Measurements from ENCODE around the gene GTF2I. TPM values are rescaled to one million over a fixed set of nuclear protein-coding genes. Genes with fewer than 3 reads are reported as not detected.
A peak's percentile ranks its signal among the peaks of the same experiment; 100 is the strongest.
"Not testable (repeated sequence)": the region's sequence is repeated elsewhere in the genome, so short reads cannot be mapped to it uniquely, and the experiment has no call there.

The GTF2I gene
- total RNA-seq, 3 donors from 2014 or later = 111 to 220 (median 130) TPM

DNA sequence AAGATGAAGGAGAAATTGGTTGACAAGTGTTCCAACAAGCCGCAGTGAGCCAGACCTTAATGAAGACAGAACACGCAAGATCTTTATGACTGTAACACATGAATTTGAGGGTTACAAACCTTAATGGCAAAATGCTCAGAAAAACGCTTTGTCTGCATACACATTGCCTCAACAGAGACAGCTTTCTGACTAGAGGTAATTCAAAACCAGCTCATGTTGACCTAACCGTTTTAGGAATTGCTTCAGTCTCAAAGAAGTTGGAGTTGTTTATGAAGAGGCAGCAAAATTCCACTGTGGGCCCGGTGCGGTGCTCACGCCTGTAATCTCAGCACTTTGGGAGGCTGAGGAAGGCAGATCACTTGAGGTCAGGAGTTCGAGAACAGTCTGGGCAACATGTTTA is 2.2 kb upstream of the GTF2I start:
- Histone ChIP-seq H3K4me3 (no peak overlapping the region), H3K4me1 (ENCODE audit: low read depth) (peaks cover 18% of the 10 kb centered on the region), H3K9me3 (no peaks in the 10 kb centered on the region), H3K36me3 (ENCODE audit: low read depth) (no peaks in the 10 kb centered on the region)
- DNase-seq (no peak), ATAC-seq (no peak)
- intact Hi-C loops (cut with DNase I, micrococcal nuclease) = no loop called here
- TF ChIP-seq, protein P1, sequence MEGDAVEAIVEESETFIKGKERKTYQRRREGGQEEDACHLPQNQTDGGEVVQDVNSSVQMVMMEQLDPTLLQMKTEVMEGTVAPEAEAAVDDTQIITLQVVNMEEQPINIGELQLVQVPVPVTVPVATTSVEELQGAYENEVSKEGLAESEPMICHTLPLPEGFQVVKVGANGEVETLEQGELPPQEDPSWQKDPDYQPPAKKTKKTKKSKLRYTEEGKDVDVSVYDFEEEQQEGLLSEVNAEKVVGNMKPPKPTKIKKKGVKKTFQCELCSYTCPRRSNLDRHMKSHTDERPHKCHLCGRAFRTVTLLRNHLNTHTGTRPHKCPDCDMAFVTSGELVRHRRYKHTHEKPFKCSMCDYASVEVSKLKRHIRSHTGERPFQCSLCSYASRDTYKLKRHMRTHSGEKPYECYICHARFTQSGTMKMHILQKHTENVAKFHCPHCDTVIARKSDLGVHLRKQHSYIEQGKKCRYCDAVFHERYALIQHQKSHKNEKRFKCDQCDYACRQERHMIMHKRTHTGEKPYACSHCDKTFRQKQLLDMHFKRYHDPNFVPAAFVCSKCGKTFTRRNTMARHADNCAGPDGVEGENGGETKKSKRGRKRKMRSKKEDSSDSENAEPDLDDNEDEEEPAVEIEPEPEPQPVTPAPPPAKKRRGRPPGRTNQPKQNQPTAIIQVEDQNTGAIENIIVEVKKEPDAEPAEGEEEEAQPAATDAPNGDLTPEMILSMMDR (IDR thresholded peaks at IDR 0.05) = no peak

DNA sequence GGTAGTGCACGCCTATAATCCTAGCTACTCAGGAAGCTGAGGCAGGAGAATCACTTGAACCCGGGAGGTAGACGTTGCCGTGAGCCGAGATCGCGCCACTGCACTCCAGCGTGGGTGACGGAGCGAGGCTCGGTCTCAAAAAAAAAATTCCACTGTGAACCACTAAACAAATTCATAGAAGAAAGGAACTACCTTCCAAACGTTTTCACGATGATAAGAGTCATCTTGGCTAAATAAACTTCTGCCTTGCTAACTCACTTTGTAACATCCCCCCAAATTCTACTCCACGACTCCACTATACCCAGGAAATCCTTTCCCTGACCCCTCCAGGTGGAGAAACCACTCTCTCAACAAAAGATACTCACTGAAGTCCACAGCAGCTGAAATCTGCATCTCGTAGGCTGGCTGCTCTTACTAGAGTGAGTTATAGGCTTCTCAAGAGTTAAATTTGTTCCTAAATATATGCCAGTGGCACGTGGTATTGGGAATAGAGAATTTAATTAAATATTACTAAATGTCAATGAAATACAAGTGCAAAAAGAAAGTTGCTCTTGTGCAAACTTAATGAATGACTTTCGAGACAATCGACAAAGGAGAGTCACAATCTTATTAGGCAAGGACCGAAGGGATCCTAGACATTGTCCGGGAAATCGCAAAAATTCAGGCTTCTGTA is 1.6 kb upstream of the GTF2I start:
- intact Hi-C loops (cut with DNase I, micrococcal nuclease) = no loop called here
- TF ChIP-seq, protein P1 (IDR thresholded peaks at IDR 0.05) = no peak
- no peak overlapping the region for H3K4me3 ChIP-seq
- no peaks in the 10 kb centered on the region for H3K9me3 ChIP-seq
- H3K36me3 ChIP-seq (ENCODE audit: low read depth) = no peaks in the 10 kb centered on the region
- peaks cover 18% of the 10 kb centered on the region for H3K4me1 ChIP-seq (ENCODE audit: low read depth)
- ATAC-seq (no peak), DNase-seq (no peak)

DNA sequence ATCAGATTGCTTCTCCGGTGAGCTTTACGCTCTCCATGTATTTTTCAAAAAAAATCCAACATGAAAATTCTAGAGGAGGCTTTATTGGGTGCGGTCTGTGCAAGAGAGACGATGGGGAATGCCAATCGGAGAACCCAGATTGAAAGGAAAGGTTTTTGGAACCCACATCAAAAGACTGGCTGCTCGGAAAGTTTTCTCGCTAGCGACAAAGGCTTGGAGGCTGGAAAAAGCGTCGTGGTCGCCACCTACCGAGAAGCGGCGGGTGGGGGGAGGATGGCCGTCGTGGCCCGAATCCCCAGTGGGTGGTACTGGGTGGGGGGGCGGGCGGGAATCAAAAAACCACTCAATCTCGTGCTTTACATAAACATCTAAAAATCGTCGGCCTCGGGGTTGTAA is 1.1 kb upstream of the GTF2I start:
- H3K36me3 ChIP-seq (ENCODE audit: low read depth) = no peaks in the 10 kb centered on the region
- peaks cover 18% of the 10 kb centered on the region for H3K4me1 ChIP-seq (ENCODE audit: low read depth)
- DNase-seq (peak; percentile 65 to 73 (median 69)), ATAC-seq (no peak)
- H3K9me3 ChIP-seq = no peaks in the 10 kb centered on the region
- no peak overlapping the region for H3K4me3 ChIP-seq
- intact Hi-C loops (cut with DNase I, micrococcal nuclease) = no loop called here
- TF ChIP-seq, protein P1 (IDR thresholded peaks at IDR 0.05) = no peak

DNA sequence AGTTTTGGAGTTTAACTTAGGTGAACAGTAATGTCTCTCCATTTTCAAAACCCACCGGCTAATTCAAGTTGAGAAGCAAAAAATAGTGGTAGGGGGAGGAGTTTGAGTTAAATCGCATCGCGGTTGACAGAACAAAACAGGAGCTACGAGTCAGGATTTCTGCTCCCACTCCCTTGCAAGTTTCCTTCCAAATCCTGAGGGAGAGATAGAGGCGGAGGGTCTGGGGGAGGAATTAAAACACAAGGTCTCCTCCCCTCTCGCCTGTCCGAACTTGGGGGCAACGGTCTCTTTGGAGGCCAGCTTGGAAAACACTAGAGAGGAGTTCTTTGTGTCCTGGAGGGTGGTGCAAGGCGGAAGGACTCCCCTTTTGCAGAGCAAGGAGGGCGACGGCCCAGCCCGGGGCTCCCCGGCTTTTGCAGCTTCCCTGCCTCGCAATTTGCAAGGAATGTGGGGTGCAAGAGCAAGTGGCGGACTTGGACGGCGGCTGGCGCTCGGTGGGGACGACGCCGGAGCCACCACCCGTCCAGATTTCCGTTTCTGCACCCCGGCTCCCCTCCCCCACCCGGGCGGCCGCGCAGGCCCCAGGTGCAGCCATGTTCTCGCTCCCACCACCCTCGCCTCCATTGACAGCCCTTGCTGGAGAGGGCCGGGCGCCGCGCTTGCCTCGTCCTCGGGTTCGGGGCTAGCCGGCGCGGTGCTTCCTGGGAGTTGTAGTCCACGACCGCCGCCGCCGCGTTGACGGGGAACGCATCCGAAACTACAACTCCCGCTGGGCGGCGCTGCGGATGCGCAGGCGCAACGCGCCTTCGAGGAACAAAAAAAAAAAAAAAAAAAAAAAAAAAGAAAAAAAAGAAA is 454 bp upstream of the GTF2I start:
- DNase-seq (peak; percentile 99), ATAC-seq (peak; percentile 91)
- Histone ChIP-seq H3K4me3 (peak overlapping the region; percentile 98), H3K9me3 (no peaks in the 10 kb centered on the region), H3K4me1 (ENCODE audit: low read depth) (peaks cover 22% of the 10 kb centered on the region), H3K36me3 (ENCODE audit: low read depth) (no peaks in the 10 kb centered on the region)
- intact Hi-C loops (cut with DNase I, micrococcal nuclease) = no loop called here
- TF ChIP-seq, protein P1 (IDR thresholded peaks at IDR 0.05) = no peak

DNA sequence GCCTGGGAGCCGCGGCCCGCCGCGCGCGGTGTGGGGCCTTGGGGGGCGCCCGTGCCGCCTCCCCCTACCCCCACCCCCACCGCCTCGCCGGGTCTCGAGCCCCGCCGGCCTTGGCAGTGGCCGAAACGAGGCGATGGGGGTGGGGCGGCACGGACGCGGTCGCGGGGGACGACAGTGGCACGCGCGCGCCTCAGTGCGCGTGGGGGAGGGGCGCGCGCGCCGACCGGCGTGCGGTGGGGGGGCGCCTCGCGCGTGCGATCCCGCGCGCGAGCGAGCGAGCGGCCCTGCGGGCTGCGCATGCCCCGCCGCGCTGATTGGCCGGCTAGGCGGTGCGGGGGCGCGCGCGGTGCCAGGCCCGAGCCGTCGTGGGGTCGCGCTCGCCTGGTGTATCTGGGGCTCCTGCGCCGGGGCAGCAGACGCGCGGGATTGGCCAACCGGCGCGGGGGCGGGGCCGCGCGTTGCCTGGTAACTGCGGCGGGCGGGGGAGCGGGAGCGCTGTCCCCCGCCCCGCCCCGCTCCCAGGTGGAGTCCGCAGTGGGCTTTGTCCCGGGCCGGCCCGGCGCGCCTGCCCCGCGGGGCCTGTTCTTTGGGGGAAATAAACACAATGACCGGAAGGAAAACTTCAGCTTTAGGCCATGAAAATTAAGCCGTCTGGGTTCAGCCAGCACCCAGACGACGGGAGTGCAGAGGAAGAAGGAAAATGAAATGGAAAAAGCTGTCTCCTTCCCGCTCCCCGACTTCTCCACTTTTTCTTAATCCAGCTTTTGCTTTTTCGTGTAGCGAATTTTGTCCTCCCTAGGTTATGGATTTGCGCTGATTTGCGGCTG is 873 bp downstream of the GTF2I start:
- H3K36me3 ChIP-seq (ENCODE audit: low read depth) = no peaks in the 10 kb centered on the region
- DNase-seq (peak; percentile 92 to 95 (median 95)), ATAC-seq (peak; percentile 79)
- intact Hi-C loops (cut with DNase I, micrococcal nuclease) = no loop called here
- H3K9me3 ChIP-seq = no peaks in the 10 kb centered on the region
- H3K4me3 ChIP-seq = peak overlapping the region; percentile 98
- peaks cover 22% of the 10 kb centered on the region for H3K4me1 ChIP-seq (ENCODE audit: low read depth)
- TF ChIP-seq, protein P1 (IDR thresholded peaks at IDR 0.05) = no peak

DNA sequence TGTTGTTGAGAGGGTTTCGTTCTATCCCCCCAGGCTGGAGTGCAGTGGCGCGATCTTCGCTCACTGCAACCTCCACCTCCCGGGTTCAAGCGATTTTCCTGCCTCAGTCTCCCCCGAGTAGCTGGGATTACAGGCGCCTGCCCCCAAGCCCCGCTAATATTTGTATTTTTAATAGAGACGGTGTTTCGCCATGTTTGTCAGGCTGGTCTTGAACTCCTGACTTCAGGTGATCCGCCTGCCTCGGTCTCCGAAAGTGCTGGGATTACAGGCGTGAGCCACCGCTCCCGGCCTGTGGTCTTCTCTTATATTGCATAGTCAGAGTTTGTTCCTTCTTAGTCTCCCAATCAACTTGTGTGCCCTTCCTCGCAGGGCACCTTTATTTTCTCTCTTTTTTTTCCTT is 2.7 kb downstream of the GTF2I start:
- intact Hi-C loops (cut with DNase I, micrococcal nuclease); DNase-seq; ATAC-seq; H3K36me3 ChIP-seq (ENCODE audit: low read depth); H3K4me3 ChIP-seq; H3K9me3 ChIP-seq: not testable (repeated sequence)
- peaks cover 22% of the 10 kb centered on the region for H3K4me1 ChIP-seq (ENCODE audit: low read depth)

DNA sequence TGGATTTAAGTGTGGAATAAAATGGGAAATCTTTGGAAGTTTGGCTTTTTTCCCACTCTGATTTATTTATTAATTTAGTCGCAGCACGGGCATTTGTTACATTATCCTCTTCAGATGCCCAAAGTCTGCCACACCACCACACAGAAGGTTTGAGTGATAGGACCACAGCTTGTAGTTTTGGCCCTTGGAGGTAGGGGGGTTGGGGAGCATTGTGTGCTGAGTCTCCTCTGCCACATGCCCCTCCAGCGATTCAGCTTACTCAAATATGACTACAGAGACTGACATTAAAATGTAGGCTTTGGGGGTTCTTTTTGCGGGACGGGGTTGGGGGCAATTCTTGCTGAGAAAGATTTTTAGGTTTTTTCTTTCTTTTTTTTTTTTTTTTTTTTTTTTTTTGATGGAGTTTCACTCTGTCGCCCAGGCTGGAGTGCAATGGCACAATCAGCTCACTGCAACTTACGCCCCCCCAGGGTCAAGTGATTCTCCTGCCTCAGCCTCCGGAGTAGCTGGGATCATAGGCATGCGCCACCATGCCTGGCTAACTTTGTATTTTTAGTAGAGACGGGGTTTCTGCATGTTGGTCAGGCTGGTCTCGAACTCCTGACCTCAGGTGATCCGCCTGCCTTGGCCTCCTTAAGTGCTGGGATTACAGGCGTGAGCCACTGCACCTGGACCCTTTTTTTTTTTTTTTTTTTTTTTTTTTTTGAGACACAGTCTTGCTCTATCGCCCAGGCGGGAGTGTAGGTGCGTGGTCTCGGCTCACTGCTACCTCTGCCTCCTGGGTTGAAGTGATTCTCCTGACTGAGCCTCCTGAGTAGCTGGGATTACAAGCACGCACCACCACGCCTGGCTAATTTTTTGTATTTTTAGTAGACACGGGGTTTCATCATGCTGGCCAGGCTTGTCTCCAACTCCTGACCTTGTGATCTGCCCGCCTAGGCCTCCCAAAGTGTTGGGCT is 4.6 kb downstream of the GTF2I start:
- peaks cover 22% of the 10 kb centered on the region for H3K4me1 ChIP-seq (ENCODE audit: low read depth)
- H3K9me3 ChIP-seq; intact Hi-C loops (cut with DNase I, micrococcal nuclease); ATAC-seq; H3K36me3 ChIP-seq (ENCODE audit: low read depth); H3K4me3 ChIP-seq; DNase-seq: not testable (repeated sequence)
